ENCODE data around the gene PRKAR1A.
"Not testable (repeated sequence)": the region's sequence is repeated elsewhere in the genome, so short reads cannot be mapped to it uniquely, and the experiment has no call there.

Gene PRKAR1A

DNA sequence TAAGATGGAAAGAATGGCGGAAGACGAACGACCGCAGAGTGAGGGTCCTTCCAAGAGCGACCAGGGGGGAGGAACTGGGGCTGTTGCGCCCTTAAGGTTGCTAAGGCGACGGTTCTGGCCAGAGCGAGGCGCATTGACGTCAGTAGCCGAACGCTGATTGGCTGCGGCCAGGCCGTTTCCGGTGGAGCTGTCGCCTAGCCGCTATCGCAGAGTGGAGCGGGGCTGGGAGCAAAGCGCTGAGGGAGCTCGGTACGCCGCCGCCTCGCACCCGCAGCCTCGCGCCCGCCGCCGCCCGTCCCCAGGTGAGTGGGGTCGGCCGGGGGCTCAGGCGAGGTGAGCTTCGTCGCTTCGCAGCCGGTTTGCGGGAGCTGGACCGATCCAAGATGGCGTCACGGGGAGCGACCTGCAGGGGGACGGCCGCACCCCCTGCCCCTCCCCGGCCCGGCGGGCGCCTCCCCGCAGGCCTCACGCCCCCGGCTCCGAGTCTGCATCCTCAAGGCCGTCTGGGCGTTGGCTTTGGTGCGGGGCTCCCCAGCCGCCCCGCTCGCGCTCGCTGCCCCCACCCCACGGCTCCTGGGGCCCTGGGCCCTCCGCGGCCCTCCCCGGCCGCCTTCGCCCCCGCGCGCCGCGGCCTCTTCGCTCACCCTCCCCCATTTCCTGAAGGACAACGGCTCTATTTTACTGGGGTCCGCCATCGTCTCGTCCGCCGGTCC, at the start of gene PRKAR1A:
TSS of gene PRKAR1A (plus strand) at position 184 of the 713 bp plus-strand sequence. CDS start 2,970 bp downstream, outside the sequence.
- DNase-seq, result peak; percentile 98

DNA sequence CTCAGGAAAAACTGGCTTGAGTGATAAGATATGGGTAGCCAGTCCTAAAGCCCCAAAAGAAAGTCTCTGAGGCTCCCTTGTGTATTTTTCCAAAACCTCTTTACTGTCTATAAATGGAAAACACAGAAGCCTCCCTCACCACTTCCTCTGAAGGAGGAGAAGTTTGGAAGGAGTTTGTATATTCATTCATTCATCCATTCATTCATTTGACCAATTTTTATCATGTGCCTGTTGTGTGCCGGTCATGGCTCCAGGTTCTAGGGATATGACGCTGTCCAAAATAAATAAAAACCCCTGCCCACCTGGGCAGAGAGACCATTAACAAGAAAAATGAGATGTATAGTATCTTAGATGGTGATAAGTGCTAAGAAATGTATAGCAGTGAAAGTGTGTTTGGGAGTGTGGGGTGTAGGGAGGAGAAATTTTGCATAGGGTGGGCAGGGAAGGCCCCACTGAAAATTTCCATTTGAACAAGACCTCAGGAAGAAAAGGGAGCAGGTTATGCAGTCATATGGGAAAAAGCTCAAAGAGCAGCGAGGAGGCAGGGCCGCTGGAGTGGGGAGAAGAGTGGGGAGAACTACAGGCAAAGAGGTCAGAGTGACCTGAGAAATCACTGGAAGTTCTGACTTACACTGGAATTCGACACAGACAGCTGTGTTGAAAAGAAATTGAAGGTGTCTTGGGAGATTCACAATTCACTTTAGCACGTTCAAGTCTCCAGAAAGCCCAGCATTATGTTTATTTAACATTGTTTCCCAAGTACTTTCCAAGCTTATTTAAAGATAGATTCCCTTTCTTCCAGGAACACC, 48.8 kb upstream of the PRKAR1A start:
- DNase-seq, result no peak

DNA sequence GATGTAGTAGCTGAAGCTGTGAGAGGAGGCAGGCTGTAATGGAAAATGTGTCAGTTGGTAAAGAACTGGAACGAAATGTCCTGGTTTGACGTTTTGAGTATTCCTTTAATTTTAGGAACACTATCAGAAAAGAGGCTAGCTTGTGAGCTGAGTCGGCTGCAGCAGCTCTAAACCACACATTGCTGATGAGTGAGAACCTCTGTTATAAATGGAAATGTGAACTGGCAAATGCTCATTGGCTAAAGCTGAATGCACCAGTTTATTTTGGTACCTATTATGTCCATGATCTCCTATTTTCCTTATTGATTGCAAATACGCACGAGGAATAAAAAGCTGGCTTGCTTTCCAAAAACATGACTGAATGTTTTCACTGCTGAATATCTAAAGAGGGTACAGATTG, 43.9 kb upstream of the PRKAR1A start:
- DNase-seq, result no peak

DNA sequence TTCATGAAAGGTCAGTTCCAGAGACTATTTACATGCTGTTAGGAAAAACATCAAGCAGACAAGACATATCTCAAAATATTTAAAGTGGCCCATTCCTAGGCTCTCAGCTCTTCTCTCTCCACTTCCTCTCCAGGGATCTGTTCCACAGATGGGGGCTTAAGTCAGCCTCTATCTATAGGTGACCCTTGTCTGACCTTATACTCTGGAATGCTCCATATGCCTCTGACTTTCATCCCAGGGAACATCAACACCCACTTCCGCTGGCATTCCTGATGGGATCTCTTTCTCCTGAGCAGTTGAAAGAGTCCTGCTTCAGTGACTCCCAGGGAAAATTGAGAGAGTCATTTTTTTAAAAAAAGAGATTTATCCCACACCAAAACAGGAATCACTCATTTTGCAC, 43.4 kb upstream of the PRKAR1A start:
- DNase-seq, result no peak

DNA sequence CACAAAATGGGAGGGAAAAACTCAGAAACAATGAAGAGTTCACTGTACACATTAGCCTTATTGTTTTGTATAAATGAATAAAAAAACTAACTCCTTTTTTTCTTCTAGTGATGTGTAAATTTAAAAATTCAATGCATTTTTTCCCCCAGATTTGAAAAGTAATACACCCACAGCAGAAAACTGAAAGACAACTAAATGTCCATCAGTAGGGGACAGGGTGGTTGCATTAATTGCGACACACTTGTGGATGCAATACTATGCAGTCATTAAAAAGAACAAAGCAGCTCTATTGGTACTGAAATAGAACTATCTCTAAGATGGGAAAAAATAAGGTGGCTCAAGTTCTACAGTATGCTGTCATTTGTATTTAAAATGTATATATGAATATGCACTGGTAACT, 41.3 kb upstream of the PRKAR1A start:
- no peak for DNase-seq

DNA sequence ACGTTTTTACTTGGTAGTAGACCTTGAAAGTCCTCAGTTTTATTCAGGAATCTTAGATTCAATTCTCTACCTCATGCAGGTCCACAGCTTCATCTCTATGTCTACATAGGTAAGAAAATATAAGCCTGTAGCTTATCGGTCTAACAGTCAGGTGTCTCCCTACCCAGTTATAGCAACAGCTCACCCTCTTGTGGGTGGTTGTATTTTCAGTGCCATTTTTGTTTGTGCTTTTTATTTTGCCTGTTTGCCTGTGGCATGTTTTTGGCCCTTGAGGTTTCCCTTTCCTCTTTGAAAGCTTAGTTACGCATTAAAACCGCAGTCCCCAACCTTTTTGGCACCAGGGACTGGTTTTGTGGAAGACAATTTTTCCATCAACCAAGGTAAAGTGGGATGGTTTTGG, 31.3 kb upstream of the PRKAR1A start:
- DNase-seq, result no peak

DNA sequence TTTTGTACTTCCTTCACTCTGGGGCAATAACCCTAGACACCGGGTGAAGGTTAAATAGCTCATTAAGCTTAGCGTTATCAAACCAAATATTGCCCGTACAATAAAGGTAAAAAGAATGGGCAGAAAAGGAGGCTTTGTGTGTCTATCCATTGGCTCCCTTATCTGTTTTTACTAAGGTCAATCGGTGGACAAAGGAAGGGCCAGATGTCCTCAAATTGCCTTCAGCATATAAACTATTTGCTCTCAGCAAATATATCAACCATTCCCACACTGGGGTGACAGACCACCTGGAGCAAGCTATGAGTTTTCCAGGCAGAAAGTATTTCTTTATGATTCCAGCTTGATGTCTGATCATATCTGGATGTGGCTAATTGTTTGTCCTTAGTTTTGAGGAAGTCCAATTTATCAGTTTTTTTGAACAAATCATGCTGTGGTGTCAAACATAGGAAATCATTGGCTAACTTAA, 29.6 kb upstream of the PRKAR1A start:
- no peak for DNase-seq

DNA sequence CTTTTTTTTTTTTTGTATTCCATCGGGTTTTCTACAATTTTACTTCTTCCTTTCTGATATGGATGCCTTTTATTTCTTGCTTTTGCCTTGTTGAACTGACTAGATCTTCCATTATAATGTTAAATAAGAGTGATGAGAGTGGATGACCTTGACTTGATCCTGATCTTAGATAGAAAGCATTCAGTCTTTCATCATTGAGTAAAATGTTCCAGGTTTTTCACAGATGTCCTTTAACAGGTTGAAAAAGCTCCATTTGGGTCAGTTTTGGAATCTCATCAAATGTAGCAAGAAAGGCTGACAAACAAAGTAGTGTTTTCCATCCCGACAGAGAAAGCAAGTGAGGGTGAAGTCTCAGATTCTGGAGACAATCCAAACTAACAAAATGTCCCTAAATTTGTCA, 27.8 kb upstream of the PRKAR1A start:
- no peak for DNase-seq

DNA sequence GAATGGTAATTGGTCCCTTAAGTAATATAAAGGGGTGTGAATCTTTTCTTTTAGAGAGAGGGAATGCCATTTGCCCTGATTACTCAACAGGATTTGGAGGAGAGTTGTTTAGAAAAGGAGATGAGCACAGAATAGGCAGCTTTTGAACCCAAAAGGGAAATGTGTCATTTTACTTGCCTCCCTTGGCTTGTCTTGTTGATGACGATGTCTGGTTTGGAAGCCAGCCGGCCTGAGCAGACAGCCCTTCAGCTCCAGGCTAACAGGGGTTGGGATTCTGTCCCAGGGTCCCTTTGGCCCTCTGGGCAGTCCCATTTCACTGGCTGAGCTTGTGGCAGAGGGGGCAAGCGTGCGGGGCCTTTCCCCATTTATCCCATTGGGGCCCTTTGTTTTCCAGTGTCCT, 22.3 kb upstream of the PRKAR1A start:
- DNase-seq, result no peak

DNA sequence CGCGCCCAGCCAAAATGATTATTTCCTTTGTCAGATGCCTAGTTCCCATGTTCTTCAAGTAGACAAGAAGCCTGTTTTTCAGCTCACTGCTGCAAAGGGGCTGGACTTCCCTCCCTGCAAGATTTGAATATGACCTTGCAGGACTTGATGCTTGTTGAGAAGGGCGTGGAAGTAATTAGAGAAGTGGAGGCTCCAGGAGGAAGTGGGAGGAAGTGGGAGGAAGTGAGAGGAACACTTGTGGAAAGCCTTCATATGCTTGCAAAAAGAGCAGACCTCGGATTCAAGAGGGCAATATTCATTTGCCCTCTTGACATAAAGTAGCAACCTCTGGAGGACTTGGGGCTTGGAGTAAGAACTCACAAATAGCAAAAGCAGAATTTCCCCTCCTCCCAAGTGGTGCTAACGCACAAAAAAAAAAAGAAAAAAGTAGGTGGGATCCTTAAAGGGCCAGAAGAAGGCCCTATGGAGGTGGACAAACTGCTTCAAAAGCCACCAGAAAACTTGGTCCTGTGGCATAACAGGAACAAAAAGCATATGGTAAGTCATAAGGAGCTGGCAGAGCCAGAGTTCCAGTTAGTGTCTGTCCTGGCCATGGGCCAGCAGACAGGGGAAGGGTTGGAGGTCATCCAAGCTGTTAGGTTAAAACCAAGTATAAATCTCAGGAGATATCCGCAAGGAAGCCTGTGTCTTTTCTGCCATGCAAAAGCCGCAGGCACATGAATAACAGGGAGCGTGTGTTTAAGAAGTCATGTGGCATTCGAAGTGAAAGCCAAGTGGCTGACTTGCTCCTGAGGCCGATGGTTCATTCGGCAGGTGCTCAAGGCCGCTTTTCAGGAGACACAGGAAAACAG, 20.6 kb upstream of the PRKAR1A start:
- DNase-seq, result peak; percentile 40

DNA sequence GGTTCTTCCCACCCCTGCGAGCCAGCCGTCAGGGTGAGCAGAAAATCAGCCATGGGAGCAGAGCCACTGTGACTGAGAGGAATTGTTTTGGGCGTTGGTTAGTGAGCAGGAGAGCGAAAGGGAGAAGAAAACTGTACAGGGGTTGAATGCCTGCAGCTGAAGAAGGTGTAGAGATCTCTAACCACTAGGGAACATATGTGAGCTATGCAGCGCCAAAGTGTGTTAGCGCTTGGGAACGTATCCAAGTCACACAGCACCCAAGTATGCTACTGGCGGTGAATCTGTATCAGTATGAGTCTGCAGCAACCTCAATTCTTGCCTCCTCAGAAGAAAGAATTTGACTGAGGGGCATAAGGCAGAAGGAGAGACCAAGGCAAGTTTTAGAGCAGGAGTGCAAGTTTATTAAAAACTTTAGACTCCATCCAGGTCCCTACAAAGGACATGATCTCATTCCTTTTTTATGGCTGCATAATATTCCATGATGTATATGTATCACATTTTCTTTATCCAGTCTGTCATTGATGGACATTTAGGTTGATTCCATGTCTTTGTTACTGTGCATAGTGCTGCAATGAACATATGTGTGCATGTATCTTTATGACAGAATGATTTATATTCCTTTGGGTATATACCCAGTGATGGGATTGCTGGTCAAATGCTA, 19.7 kb upstream of the PRKAR1A start:
- not testable (repeated sequence) for DNase-seq

DNA sequence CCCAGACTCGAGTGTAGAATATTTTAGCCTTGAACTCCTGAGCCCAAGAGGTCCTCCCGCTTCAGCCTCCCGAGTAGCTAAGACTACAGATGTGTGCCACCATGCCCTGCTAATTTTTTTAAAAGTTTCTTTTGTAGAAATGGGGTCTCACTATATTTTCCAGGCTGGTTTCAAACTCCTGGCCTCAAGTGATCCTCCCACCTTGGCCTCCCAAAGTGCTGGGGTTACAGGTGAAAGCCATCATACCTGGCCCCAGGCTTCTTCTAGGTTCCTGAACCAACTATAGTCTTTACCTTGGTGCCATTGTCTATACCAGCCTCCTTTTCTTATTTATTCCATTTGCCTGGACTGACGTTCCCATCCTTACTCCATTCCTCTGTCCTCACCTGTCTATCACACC, 17.1 kb upstream of the PRKAR1A start:
- DNase-seq, result no peak

DNA sequence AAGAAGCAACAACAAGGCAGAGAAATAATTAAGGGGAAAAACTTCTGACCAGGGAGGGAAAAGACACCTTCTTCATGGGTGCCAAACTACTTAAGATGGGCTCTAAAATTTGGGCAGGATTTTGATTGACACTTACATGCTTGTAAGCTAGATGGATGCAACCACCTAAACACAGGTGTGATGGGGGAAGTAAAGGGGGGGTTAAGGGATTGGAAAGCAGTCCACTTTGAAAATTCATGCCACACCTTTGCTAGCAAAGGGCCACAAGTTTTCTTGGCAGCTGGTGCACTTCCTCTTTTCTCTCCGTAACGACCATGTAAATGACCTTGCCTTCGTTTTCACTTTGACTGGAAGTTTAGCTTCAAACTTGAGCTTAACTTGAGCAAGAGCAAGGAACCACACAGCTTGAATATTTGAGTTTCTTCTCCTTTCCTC, 14.3 kb upstream of the PRKAR1A start:
- DNase-seq, result no peak

DNA sequence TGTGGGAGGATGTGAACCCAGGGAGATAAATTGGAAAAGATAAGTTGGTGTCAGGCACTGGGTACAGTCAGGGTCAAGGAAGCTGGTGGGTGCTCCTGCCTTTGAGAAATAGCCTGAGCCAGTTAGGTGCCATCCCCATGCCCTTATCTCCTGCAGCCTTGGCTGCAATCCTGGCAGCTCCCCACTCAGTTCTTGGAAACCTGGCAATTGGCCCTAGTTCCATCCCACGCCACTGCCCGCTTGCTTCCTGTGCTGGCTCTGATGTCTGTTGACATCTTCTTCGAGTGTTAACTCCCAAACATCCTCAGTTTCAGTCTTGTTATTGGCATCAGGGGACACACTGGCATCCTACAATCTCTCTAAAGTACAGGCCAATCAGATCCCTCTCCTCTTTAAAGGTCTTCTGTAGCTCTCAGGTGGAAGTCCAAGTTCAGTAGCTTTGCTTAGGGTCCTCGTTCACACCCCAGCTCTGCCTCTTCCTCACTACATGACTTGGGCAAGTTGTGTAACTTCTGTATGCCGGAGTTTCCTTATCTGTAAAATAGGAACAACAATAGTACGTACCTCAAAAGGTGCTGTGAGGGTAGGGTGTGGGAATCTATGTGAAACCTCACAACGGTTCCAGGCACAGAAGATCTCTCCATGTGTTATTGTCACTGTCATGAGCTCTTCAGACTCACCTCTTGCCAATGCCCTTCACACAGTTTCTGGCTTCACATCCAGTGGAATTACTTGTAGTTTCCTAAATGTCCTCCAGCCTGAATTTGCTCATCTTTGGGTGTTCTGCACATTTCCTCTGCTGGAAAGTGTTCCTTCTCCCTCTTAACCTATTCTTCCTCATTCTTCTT, 13.5 kb upstream of the PRKAR1A start:
- DNase-seq, result no peak

DNA sequence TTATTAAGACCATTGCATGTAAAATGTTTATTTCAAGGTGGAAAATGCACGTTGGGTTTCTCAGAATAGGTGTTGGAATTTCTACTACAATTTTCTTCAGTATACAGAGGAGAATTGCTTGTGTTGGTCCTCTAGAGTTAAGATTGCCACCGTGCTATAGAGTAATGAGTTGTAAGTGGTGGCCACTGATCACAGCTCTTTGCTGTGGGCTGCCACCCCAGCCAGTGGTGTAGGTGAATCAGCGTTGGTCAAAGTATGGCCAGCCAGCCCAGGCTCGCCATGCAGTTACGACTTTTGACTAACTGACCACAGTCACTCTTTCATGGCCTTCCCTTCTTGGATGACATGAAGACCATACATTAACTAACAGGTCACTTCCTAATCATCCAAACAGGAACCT, 12.6 kb upstream of the PRKAR1A start:
- DNase-seq, result no peak

DNA sequence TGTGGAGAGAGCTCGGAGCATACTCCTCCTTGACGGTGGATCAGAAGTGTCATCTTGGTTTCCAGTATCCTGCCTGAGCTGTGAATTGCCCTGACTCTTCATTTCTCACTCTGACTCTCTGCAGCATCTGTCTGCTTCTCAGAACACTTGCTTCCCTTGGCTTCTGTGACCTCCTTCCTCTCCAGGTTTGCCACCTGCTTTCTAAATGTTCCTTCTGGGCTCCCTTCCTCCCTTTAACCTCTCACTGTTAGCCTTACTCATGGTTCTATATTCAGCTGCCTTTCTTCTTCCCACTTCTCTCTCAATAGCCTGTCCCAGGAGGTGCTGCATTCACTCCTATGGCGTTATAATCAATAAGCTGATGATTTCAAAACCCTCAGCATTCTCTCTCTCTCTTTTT, 11.2 kb upstream of the PRKAR1A start:
- no peak for DNase-seq

DNA sequence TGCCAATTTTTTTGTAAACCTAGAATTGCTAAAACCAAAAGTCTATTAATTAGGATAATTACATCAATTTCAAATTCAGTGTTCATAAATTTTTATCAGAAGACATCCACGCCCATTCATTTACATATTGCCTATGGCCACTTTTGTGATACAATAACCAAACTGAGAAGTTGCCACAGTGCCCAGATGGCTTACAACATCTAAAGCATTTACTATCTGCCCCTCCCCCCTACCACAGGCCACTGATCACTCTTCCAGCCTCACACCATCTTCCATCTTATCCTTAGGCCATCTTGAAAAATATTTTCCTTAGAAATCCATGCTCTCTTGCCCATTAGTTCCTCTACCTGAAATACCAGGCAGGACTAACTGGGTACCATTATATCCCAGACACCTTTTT, 6.3 kb upstream of the PRKAR1A start:
- DNase-seq, result no peak

DNA sequence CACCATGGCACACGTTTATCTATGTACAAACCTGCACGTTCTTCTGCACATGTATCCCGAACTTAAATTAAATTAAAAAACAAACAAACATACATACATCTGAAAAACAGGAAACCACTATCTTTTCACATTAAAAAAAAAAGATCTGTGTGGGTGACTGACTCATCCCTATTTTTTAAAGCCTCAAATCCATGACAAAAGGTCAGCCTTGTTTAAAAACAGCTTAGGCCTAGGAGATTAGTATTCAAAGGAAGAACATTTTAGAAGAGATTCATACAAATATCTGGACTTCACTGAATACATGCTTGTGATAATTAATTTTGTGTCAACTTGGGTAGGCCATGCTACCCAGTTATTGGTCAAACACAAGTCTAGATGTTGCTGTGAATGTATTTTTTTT, 4.7 kb upstream of the PRKAR1A start:
- no peak for DNase-seq

DNA sequence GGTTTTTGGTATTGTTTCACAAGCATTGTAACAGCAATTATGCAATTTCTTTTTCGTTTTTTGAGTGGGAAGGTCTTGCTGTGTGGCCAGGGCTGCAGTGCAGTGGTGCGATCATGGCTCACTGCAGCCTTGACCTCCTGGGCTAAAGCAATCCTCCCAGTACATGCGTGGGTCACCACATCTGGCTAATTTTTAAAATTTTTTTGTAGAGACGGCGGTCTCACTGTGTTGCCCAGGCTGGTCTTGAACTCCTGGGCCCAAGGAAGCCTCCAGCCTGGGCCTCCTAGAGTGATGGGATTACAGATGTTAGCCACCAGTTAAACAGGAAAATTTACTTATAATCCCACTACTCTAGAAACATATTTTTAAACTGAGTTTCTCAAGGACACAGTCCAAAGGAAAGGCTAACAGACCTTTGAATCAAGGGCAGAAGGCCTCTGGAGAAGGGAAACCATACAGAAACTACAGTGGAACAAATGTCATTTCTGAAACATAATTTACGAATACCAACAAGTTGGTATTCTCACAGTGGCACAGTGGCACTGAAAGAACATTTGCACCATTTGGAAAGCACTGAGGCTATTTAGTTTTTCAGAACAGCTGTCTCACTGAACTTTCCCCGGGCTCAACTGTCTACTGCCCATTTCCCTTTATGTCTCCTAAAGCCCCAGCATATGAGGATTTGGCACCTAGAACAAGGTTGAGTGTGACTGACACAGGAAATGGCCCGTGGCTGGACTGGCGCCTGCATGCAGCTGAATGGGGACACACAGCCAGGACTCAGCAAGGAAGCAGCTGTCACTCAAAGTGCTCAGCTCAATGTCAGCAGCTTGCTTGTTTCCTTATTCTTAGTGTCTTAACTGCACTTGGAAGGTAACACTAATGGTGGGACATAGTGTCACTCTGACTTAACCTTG, 2.8 kb upstream of the PRKAR1A start:
- peak; percentile 97 for DNase-seq

DNA sequence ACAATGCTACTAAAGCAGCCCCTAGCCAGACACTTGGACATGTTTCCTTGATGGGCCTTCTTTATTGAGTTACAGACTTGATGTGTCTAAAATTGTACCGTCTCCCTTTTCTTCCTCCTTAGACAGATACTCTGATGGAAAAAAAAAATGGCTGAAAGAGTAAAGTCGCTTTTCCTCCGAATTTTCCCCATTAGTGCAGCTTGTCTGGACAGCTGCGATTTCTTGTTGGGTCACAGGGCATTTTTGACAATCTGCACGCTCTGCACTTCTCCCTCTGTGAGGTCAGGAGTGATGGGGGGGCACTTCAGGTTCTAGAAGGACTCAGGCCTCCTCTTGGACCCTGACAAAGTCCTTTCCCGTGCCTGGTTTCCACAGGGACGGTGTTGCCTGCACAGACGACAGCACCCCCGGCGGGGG, 968 bp upstream of the PRKAR1A start:
- DNase-seq, result no peak
